Measurements from ENCODE around the gene MAPK6.

DNA sequence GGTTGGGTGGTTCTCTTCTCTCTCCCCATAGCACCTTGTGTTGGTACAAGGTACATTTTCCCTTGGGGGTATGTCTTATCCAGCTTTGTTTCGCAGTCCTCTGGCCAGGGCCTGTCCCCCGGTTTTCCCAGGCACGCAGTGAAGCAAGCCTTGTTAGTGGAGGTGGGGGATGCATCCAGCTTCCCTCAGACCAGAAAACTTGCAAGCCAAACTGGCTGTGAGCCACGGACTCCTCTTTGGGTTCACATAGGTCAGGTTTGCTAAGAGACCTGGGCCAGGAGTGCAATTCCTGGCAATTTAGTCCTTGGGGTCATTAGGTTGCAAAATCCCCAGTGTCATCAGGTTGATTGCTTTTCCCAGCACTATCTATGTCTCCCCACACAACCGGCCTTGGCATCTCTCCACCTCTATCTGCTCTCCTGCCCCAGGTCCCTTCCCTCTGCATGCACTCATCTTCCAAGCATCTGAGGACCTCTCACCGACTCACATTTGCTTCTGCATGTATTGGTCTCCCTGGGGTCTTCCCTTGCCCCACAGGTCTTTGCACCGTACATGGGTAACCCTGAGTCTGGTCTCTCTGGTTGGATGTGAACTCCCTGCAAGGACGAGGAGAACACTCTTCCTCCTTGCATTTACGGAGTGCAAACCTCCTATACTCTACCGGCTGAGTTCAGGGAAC is 59.3 kb downstream of the MAPK6 start:
- TF ChIP-seq, protein P1, sequence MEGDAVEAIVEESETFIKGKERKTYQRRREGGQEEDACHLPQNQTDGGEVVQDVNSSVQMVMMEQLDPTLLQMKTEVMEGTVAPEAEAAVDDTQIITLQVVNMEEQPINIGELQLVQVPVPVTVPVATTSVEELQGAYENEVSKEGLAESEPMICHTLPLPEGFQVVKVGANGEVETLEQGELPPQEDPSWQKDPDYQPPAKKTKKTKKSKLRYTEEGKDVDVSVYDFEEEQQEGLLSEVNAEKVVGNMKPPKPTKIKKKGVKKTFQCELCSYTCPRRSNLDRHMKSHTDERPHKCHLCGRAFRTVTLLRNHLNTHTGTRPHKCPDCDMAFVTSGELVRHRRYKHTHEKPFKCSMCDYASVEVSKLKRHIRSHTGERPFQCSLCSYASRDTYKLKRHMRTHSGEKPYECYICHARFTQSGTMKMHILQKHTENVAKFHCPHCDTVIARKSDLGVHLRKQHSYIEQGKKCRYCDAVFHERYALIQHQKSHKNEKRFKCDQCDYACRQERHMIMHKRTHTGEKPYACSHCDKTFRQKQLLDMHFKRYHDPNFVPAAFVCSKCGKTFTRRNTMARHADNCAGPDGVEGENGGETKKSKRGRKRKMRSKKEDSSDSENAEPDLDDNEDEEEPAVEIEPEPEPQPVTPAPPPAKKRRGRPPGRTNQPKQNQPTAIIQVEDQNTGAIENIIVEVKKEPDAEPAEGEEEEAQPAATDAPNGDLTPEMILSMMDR (IDR thresholded peaks at IDR 0.05), result no peak
- TF ChIP-seq POLR2A (IDR thresholded peaks at IDR 0.05), result no peak

Data from adrenal gland (tissue), 5 donors.